Kidney (tissue), 14 donors: Measurements from ENCODE around the gene STYXL1. TPM values are rescaled to one million over a fixed set of nuclear protein-coding genes. Genes with fewer than 3 reads are reported as not detected.
A peak's percentile ranks its signal among the peaks of the same experiment; 100 is the strongest.

Source experiments
- DNase-seq, 5 donors: peaks; one replicate each; pipeline ENCODE4 v3.0.0-alpha.2; 2013 to 2020
- FAIRE-seq: peaks from 2 replicates; lab custom pipeline; 2012; peaks lifted over from hg19 to GRCh38; lab: Jason Lieb, UNC
- H3K27ac ChIP-seq, 2 donors: one replicate each; pipeline ENCODE4 v1.7.0; 2013; ENCODE audit warnings: low read depth in 2 of 2, low read length in 2 of 2, inconsistent platforms in 1 of 2
- H3K27me3 ChIP-seq: one replicate; pipeline ENCODE4 v1.7.1; 2013; ENCODE audit warnings: low read length, inconsistent platforms; ENCODE audit not compliant: control insufficient read depth, insufficient read depth
- H3K36me3 ChIP-seq, 3 donors: one replicate each; pipeline versions ENCODE4 v1.7.0 to v1.7.1; 2013; ENCODE audit warnings: low read length in 3 of 3, control low read depth in 1 of 3, inconsistent platforms in 1 of 3; ENCODE audit not compliant: insufficient read depth in 3 of 3, control insufficient read depth in 2 of 3
- H3K4me1 ChIP-seq, 3 donors: one replicate each; pipeline versions ENCODE4 v1.7.0 to v1.7.1; 2013; ENCODE audit warnings: low read length in 3 of 3, inconsistent platforms in 1 of 3, low read depth in 1 of 3; ENCODE audit not compliant: control insufficient read depth in 2 of 3, insufficient read depth in 2 of 3
- H3K4me3 ChIP-seq, 3 donors: one replicate each; pipeline versions ENCODE4 v1.7.0 to v1.8.1; 2013; ENCODE audit warnings: low read length in 3 of 3, control low read depth in 1 of 3, inconsistent platforms in 1 of 3
- H3K9ac ChIP-seq, 3 donors: one replicate each; pipeline versions ENCODE4 v1.7.0 to v1.7.1; 2013; ENCODE audit warnings: low read length in 3 of 3, control low read depth in 1 of 3, inconsistent platforms in 1 of 3
- H3K9me3 ChIP-seq, 3 donors: one replicate each; pipeline versions ENCODE4 v1.7.0 to v1.7.1; 2013; ENCODE audit warnings: low read length in 3 of 3, control low read depth in 1 of 3, inconsistent platforms in 1 of 3; ENCODE audit not compliant: control insufficient read depth in 2 of 3, insufficient read depth in 1 of 3
- CTCF ChIP-seq: IDR thresholded peaks from 3 replicates; pipeline ENCODE4 v1.5.1; 2012; ENCODE audit warnings: mild to moderate bottlenecking, moderate library complexity, borderline replicate concordance; ENCODE audit not compliant: insufficient read depth; ENCODE audit errors: extremely low read depth
- intact Hi-C: fragments of 100-400 bp; cut with DNase I; formaldehyde crosslinking; loops from one replicate; pipeline ENCODE4 v1.11.1; 2022
- polyA plus RNA-seq: library from polyadenylated mRNA; stranded (reverse); fragments of 350-450 nt; fragmentation: Illumina TruSeq; extraction: RNeasy Lipid Tissue Mini Kit (QIAGEN cat#74804); gene quantifications from one replicate; pipeline ENCODE4 v1.2.3, GENCODE V29; 2014; ENCODE audit warnings: low read depth, low replicate concordance; ENCODE audit not compliant: insufficient read depth
- total RNA-seq: library from RNA; stranded (reverse); fragmentation: NEBNext Ultra II Directional; extraction: Animal tissue kit (Norgen Biotek cat#: 25700); gene quantifications from one replicate; pipeline ENCODE4 v1.2.1, GENCODE V29; 2021
- donor health status: control.
- donor health status: control.
- donor health status: control.
- donor health status: control.
- donor health status: control.
- donor health status: DM: yes; HTN: yes; CAD: no.
- donor health status: Normal renal cell carcinoma (clear cell type).

The STYXL1 gene
- total and polyA plus RNA-seq, 2 donors from 2014 or later = 29.9 to 55.5 TPM

DNA sequence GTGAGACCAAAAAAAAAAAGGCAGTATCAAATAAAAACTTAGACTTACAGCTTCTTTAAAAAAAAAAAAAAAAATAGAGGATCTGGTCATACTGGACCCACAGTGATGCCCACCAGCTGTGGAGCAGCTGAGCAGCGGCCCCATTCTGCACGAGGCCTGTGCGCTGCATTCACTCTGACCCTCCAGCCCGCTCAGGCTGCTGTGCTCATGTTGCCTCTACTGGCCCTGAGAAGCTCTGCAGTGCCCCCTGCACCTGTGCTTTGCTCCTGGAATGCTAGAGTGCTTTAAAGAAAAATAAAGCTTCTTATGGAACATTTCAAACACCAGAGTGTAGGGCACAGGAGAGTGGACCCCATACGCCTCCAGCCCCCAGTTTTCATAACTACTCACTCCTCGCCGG is 86.6 kb downstream of the STYXL1 start:
- intact Hi-C loops = no loop called here
- H3K4me1 ChIP-seq = peaks cover 0 to 36% (median 26%) of the 10 kb centered on the region in 3 donors
- no peak for TF ChIP-seq CTCF

DNA sequence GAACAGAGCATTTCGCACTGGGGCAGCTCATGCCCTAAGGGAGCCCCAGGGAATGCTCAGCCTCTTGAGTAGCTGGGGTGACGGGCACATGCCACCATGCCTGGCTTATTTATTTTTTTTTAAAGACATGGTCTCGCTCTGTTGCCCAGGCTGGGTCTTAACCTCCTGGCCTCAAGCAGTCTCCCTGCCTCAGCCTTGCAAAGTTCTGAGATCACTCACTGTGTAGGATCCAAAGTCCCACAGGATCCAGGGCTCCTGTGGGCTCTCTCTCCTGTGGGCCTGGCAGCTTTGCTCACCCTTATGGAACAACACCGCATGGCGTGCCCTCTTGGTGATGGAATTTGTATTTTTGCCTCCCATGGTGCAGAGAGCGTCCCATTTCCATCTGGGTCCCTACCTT is 87.4 kb downstream of the STYXL1 start:
- H3K9ac ChIP-seq = no peak overlapping the region
- H3K27me3 ChIP-seq = no peaks in the 10 kb centered on the region
- no peak overlapping the region for H3K27ac ChIP-seq
- no peaks in the 10 kb centered on the region for H3K9me3 ChIP-seq
- FAIRE-seq (no peak), DNase-seq (peak in 1 of 5 donors; percentile 40)
- TF ChIP-seq CTCF = no peak
- peaks cover 0 to 11% (median 9%) of the 10 kb centered on the region in 3 donors for H3K36me3 ChIP-seq
- no peak overlapping the region for H3K4me3 ChIP-seq
- peaks cover 0 to 28% (median 19%) of the 10 kb centered on the region in 3 donors for H3K4me1 ChIP-seq
- intact Hi-C loops = no loop called here

More for the DNA sequence above, 86.6 kb downstream of the STYXL1 start:
- peak in 2 of 5 donors; percentile 43 to 61 for DNase-seq
- Histone ChIP-seq H3K27ac (no peak overlapping the region), H3K9ac (no peak overlapping the region), H3K4me3 (no peak overlapping the region), H3K9me3 (no peaks in the 10 kb centered on the region), H3K36me3 (peaks cover 0 to 7% (median 4%) of the 10 kb centered on the region in 3 donors), H3K27me3 (no peaks in the 10 kb centered on the region)
- FAIRE-seq = no peak

GRCh38 chr7:75958802-75959543 is 88.8 kb downstream of the STYXL1 start:
- H3K36me3 ChIP-seq = peaks cover 0 to 15% (median 12%) of the 10 kb centered on the region in 3 donors
- no peak for DNase-seq
- H3K9me3 ChIP-seq = no peaks in the 10 kb centered on the region
- H3K9ac ChIP-seq = no peak overlapping the region
- H3K4me3 ChIP-seq = no peak overlapping the region
- peaks cover 0 to 24% (median 19%) of the 10 kb centered on the region in 3 donors for H3K4me1 ChIP-seq
- peak overlapping the region in 1 of 2 donors; percentile 3 for H3K27ac ChIP-seq
- intact Hi-C loops = loop anchor here (5.0 kb wide), 1 partner anchor 42 kb away; the partner anchor contains the start of gene POR
- H3K27me3 ChIP-seq = no peaks in the 10 kb centered on the region
- FAIRE-seq = no peak
- no peak for TF ChIP-seq CTCF
